BE2C (cell line): ENCODE measurements around the gene NBPF3.

Experiments used
- DNase-seq: peaks from one replicate; pipeline ENCODE4 v3.0.0-alpha.2; 2020
- H3K27me3 ChIP-seq: fragments of 250-450 bp; sonication (Bioruptor Pico); 2 replicates; pipeline ENCODE4 v1.5.1; 2020; ENCODE audit warnings: mild to moderate bottlenecking
- H3K36me3 ChIP-seq: fragments of 250-450 bp; sonication (Bioruptor Pico); 2 replicates; pipeline ENCODE4 v1.5.1; 2020; ENCODE audit warnings: mild to moderate bottlenecking
- H3K4me1 ChIP-seq: fragments of 250-450 bp; sonication (Bioruptor Pico); 2 replicates; pipeline ENCODE4 v1.5.1; 2020
- H3K4me3 ChIP-seq: 2 replicates; pipeline ENCODE4 v1.5.1; 2011; ENCODE audit warnings: low read depth, low read length
- H3K9me3 ChIP-seq: fragments of 250-450 bp; sonication (Bioruptor Pico); 2 replicates; pipeline ENCODE4 v1.5.1; 2020
- TF ChIP-seq, protein P1 (sequence below): IDR thresholded peaks from 2 replicates; pipeline ENCODE4 v1.5.1; 2012; ENCODE audit warnings: mild to moderate bottlenecking, low read depth, low read length

Gene NBPF3

DNA sequence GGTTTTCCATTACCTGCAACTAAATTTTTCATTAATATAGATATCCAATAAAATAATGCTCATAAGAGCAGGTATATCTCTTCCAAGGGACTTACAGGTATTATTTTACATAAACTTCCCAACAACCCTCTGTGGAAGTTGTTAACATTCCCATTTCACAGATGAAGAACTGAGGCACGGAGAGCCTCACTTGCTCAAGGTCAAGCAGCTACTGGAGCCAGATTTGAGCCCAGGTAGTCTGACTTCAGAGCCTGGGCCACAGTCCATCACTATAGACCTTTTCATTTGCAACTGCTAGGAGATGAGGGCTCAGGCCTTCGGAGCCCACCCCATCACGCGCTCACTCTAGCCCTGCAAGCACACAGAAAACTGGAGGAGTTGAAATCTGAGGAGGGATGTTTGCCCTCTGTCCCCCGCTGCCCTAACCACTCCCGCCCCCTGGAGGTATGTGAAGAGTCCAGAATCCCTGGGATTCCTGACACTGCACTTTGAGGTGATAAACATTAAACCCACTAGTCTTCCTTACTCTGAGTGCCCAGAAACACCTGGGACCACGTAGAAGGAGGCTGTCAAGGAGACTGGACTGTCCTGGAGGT is 57.6 kb downstream of the NBPF3 start:
- H3K4me1 ChIP-seq, result no peaks in the 10 kb centered on the region
- no peak overlapping the region for H3K4me3 ChIP-seq
- DNase-seq, result no peak
- no peaks in the 10 kb centered on the region for H3K36me3 ChIP-seq
- TF ChIP-seq, protein P1, sequence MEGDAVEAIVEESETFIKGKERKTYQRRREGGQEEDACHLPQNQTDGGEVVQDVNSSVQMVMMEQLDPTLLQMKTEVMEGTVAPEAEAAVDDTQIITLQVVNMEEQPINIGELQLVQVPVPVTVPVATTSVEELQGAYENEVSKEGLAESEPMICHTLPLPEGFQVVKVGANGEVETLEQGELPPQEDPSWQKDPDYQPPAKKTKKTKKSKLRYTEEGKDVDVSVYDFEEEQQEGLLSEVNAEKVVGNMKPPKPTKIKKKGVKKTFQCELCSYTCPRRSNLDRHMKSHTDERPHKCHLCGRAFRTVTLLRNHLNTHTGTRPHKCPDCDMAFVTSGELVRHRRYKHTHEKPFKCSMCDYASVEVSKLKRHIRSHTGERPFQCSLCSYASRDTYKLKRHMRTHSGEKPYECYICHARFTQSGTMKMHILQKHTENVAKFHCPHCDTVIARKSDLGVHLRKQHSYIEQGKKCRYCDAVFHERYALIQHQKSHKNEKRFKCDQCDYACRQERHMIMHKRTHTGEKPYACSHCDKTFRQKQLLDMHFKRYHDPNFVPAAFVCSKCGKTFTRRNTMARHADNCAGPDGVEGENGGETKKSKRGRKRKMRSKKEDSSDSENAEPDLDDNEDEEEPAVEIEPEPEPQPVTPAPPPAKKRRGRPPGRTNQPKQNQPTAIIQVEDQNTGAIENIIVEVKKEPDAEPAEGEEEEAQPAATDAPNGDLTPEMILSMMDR, result no peak
- no peaks in the 10 kb centered on the region for H3K27me3 ChIP-seq
- no peaks in the 10 kb centered on the region for H3K9me3 ChIP-seq

DNA sequence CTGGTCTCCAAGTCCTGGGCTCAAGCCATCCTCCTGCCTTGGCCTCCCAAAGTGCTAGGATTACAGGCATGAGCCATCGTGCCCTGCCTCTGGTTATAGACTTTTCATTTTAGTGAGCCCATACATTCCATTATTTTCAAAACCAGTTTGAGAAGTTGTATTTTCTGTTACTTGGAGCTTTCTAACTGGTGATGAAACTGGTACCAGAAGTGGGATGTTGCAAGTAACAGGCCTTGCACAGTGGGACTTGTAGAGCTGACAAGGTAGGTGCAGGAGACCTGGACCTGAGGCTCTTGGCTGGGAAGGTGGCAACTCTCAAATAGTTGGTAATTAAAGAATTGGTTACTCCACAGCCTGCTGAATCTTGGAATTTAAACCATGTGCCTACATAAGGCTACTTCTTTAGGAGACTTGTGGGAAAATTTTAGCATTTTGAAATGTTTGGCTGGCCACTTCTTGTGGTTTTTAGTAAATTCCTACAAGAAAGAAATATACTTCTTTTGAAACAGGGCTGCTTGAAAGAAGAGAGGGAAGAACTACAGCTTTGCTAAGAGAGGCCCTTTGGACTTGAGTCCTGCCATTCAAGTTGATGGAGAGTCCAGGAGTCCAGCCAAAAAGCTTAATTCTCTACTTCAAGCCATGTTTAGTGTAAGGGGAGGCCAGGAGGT is 59.5 kb downstream of the NBPF3 start:
- no peaks in the 10 kb centered on the region for H3K9me3 ChIP-seq
- no peaks in the 10 kb centered on the region for H3K4me1 ChIP-seq
- no peak overlapping the region for H3K4me3 ChIP-seq
- TF ChIP-seq, protein P1, result no peak
- no peak for DNase-seq
- no peaks in the 10 kb centered on the region for H3K36me3 ChIP-seq
- no peaks in the 10 kb centered on the region for H3K27me3 ChIP-seq

DNA sequence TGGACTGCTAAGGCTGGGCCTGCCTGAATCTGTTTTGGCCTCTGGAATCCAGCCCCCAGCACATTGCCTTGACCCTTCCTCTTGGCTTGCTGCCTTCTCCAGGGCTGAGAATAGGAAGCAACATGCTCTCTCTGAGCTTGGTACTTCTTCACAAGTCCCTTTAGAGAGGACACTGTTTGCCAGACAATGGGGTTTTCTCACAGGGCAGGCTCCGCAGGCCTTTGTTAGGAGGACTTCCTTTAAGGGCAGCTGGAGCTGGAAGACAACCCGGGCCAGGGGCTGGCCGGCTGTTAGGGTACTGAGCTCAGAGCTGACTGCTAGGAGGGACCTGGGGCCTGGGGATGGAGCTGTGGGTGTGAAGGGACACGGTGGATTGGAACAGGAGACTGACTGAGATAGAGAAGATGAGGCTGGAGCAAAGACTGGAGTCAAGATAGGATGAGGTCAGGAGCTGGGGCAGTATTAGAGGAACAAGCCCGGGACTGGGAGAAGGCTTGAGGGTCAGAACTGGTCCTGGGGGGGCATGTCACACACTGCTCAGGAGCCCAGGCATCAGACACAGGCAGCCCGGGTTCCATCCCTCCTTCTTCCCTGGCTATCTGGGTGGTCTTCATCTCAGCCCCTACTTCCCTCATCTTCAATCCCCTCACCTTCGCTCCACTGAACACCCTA is 63.9 kb downstream of the NBPF3 start:
- DNase-seq, result no peak
- H3K9me3 ChIP-seq, result no peaks in the 10 kb centered on the region
- H3K4me1 ChIP-seq, result no peaks in the 10 kb centered on the region
- no peaks in the 10 kb centered on the region for H3K36me3 ChIP-seq
- TF ChIP-seq, protein P1, result no peak
- H3K27me3 ChIP-seq, result no peaks in the 10 kb centered on the region
- H3K4me3 ChIP-seq, result no peak overlapping the region

DNA sequence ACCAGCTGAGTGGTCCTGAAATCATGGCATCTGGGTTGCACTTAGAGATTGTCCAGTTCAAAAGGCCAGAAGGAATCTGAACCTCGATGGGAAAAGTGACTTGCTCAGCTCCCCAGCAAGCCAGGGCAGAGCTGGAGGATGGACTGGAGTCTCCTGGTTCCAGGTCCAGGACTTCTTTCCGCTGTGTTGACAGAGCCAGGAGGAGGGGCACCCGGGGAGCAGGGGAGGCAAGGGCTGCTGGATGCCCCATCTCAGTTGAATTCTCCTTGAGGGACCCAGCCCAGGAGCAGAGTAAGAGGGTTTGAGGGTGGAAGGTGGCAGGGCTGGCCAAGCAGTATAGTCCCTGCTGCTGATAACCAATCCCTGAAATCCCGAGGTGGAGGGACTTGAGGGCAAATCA is 66.9 kb downstream of the NBPF3 start:
- no peaks in the 10 kb centered on the region for H3K9me3 ChIP-seq
- H3K4me1 ChIP-seq, result no peaks in the 10 kb centered on the region
- no peak overlapping the region for H3K4me3 ChIP-seq
- TF ChIP-seq, protein P1, result no peak
- no peak for DNase-seq
- no peaks in the 10 kb centered on the region for H3K27me3 ChIP-seq
- no peaks in the 10 kb centered on the region for H3K36me3 ChIP-seq

DNA sequence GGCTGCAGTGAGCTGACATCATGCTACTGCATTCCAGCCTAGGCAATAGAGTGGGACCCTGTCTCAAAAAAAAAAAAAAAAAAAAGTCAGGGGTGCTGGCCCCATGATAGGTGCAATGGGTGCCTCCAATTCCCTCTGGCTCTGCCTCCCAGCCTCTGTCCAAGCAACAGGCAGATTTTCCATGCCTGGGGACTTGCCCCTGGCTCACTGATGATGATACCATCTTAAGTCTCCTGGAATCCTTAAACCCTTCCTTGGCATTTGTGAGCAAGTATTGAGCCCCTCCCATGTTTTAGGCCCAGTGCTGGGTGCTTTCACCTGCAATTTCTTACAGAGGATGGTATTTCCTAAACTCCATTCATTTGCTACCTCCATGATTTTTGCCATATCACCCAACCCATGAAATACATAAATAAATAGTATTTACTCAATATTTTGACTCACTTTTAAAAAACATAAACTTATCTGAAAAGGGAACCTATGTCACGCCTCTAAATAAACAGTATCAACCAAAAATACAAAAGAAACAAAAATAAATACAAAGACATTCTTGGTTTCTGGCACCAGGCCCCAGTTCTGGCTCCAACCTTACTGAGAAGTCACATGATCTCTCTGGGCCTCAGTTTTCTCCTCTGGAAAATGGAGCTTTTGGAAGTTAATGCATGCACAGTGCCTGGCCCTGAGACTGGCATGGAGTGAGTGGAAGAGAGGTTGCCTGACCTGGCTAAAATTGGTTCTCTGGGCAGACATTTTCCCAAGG is 67.8 kb downstream of the NBPF3 start:
- no peaks in the 10 kb centered on the region for H3K36me3 ChIP-seq
- DNase-seq, result no peak
- H3K27me3 ChIP-seq, result no peaks in the 10 kb centered on the region
- no peaks in the 10 kb centered on the region for H3K9me3 ChIP-seq
- TF ChIP-seq, protein P1, result no peak
- H3K4me1 ChIP-seq, result no peaks in the 10 kb centered on the region
- H3K4me3 ChIP-seq, result no peak overlapping the region
